Adipocyte (in vitro differentiated cells): ENCODE results near the gene BCR.
A peak's percentile ranks its signal among the peaks of the same experiment; 100 is the strongest.

Experiments used
- DNase-seq: peaks from one replicate; pipeline ENCODE4 v3.0.0-alpha.2; 2015; ENCODE audit warnings: low read depth
- H3K27me3 ChIP-seq: replicated peaks from 2 replicates; pipeline ENCODE4 v1.7.0; 2013; ENCODE audit warnings: mild to moderate bottlenecking, low read length, moderate library complexity; ENCODE audit not compliant: control insufficient read depth, insufficient read depth
- H3K36me3 ChIP-seq: 2 replicates; pipeline ENCODE4 v1.7.0; 2013; ENCODE audit warnings: low read length, mild to moderate bottlenecking, moderate library complexity; ENCODE audit not compliant: control insufficient read depth, insufficient read depth, severe bottlenecking
- H3K4me1 ChIP-seq: 2 replicates; pipeline ENCODE4 v1.7.0; 2013; ENCODE audit warnings: mild to moderate bottlenecking, low read length, moderate library complexity; ENCODE audit not compliant: control insufficient read depth, insufficient read depth
- H3K4me3 ChIP-seq: 2 replicates; pipeline ENCODE4 v1.7.0; 2013; ENCODE audit warnings: mild to moderate bottlenecking, low read length, moderate library complexity
- H3K9ac ChIP-seq: 2 replicates; pipeline ENCODE4 v1.7.0; 2013; ENCODE audit warnings: mild to moderate bottlenecking, low read length, moderate library complexity
- H3K9me3 ChIP-seq: 2 replicates; pipeline ENCODE4 v1.7.0; 2013; ENCODE audit warnings: mild to moderate bottlenecking, low read length, moderate library complexity; ENCODE audit not compliant: control insufficient read depth

BCR gene

GRCh38 chr22:23245799-23246136, 65.5 kb downstream of the BCR start:
- Histone ChIP-seq H3K36me3 (no peaks in the 10 kb centered on the region), H3K4me1 (no peaks in the 10 kb centered on the region), H3K9me3 (no peaks in the 10 kb centered on the region), H3K4me3 (no peak overlapping the region), H3K27me3 (no peaks in the 10 kb centered on the region), H3K9ac (no peak overlapping the region)
- no peak for DNase-seq

GRCh38 chr22:23246982-23247766, 66.9 kb downstream of the BCR start:
- no peak for DNase-seq
- H3K4me3 ChIP-seq: no peak overlapping the region
- no peaks in the 10 kb centered on the region for H3K36me3 ChIP-seq
- H3K27me3 ChIP-seq: no peaks in the 10 kb centered on the region
- H3K9me3 ChIP-seq: no peaks in the 10 kb centered on the region
- no peak overlapping the region for H3K9ac ChIP-seq
- no peaks in the 10 kb centered on the region for H3K4me1 ChIP-seq

- no peaks in the 10 kb centered on the region for H3K27me3 ChIP-seq
- no peaks in the 10 kb centered on the region for H3K36me3 ChIP-seq
- DNase-seq: peak; percentile 63
- no peak overlapping the region for H3K4me3 ChIP-seq
- no peaks in the 10 kb centered on the region for H3K4me1 ChIP-seq
- no peak overlapping the region for H3K9ac ChIP-seq
- no peaks in the 10 kb centered on the region for H3K9me3 ChIP-seq
These were observed 68.3 kb downstream of the BCR start for GRCh38 chr22:23248583-23248982.

- no peaks in the 10 kb centered on the region for H3K9me3 ChIP-seq
- no peak for DNase-seq
- H3K36me3 ChIP-seq: peaks cover 12% of the 10 kb centered on the region
- H3K4me3 ChIP-seq: no peak overlapping the region
- H3K4me1 ChIP-seq: no peaks in the 10 kb centered on the region
- H3K27me3 ChIP-seq: no peaks in the 10 kb centered on the region
- H3K9ac ChIP-seq: no peak overlapping the region
These were observed 69.9 kb downstream of the BCR start for GRCh38 chr22:23250056-23250784.

- peaks cover 15% of the 10 kb centered on the region for H3K36me3 ChIP-seq
- H3K9me3 ChIP-seq: no peaks in the 10 kb centered on the region
- no peaks in the 10 kb centered on the region for H3K27me3 ChIP-seq
- no peak overlapping the region for H3K4me3 ChIP-seq
- no peak overlapping the region for H3K9ac ChIP-seq
- DNase-seq: no peak
- H3K4me1 ChIP-seq: peaks cover 2% of the 10 kb centered on the region
These were observed 70.6 kb downstream of the BCR start for GRCh38 chr22:23250785-23251363.

- no peaks in the 10 kb centered on the region for H3K9me3 ChIP-seq
- no peak overlapping the region for H3K4me3 ChIP-seq
- no peak overlapping the region for H3K9ac ChIP-seq
- DNase-seq: no peak
- H3K27me3 ChIP-seq: no peaks in the 10 kb centered on the region
- H3K36me3 ChIP-seq: peaks cover 15% of the 10 kb centered on the region
- peaks cover 9% of the 10 kb centered on the region for H3K4me1 ChIP-seq
These were observed 71.3 kb downstream of the BCR start for GRCh38 chr22:23251445-23252093.

- Histone ChIP-seq H3K36me3 (peaks cover 15% of the 10 kb centered on the region), H3K27me3 (no peaks in the 10 kb centered on the region), H3K4me1 (peaks cover 24% of the 10 kb centered on the region)
These were observed 73.3 kb downstream of the BCR start for GRCh38 chr22:23253475-23254055.

GRCh38 chr22:23255506-23256170, 75.3 kb downstream of the BCR start:
- Histone ChIP-seq H3K4me1 (peaks cover 24% of the 10 kb centered on the region), H3K9ac (no peak overlapping the region), H3K27me3 (no peaks in the 10 kb centered on the region), H3K9me3 (no peaks in the 10 kb centered on the region), H3K36me3 (peaks cover 15% of the 10 kb centered on the region), H3K4me3 (no peak overlapping the region)
- DNase-seq: no peak

More at GRCh38 chr22:23253475-23254055, 73.3 kb downstream of the BCR start:
- Histone ChIP-seq H3K4me3 (no peak overlapping the region), H3K9ac (no peak overlapping the region), H3K9me3 (no peaks in the 10 kb centered on the region)
- DNase-seq: no peak

- no peaks in the 10 kb centered on the region for H3K9me3 ChIP-seq
- DNase-seq: no peak
- no peaks in the 10 kb centered on the region for H3K27me3 ChIP-seq
- no peak overlapping the region for H3K4me3 ChIP-seq
- H3K4me1 ChIP-seq: peaks cover 24% of the 10 kb centered on the region
- H3K36me3 ChIP-seq: peaks cover 20% of the 10 kb centered on the region
- H3K9ac ChIP-seq: peak overlapping the region; percentile 61
These were observed 76.0 kb downstream of the BCR start for GRCh38 chr22:23256171-23256932.
